Stomach smooth muscle (tissue), 2 donors: ENCODE results near the gene DKK3.

Experiments used
- H3K27ac ChIP-seq: one replicate; pipeline ENCODE4 v1.7.0; 2013; ENCODE audit warnings: mild to moderate bottlenecking, low read length, inconsistent platforms
- H3K27me3 ChIP-seq, 2 donors: one replicate each; pipeline ENCODE4 v1.7.0; 2013; ENCODE audit warnings: low read length in 2 of 2; ENCODE audit not compliant: insufficient read depth in 2 of 2, control insufficient read depth in 1 of 2
- H3K36me3 ChIP-seq, 2 donors: one replicate each; pipeline ENCODE4 v1.7.0; 2013; ENCODE audit warnings: low read length in 2 of 2; ENCODE audit not compliant: control insufficient read depth in 2 of 2, insufficient read depth in 2 of 2
- H3K4me1 ChIP-seq: one replicate; pipeline ENCODE4 v1.7.0; 2013; ENCODE audit warnings: low read length; ENCODE audit not compliant: control insufficient read depth, insufficient read depth
- H3K4me3 ChIP-seq, 2 donors: one replicate each; pipeline ENCODE4 v1.7.0; 2013; ENCODE audit warnings: low read length in 2 of 2
- H3K9ac ChIP-seq, 2 donors: one replicate each; pipeline ENCODE4 v1.7.0; 2013; ENCODE audit warnings: low read length in 2 of 2, mild to moderate bottlenecking in 1 of 2
- H3K9me3 ChIP-seq, 2 donors: one replicate each; pipeline ENCODE4 v1.7.0; 2013; ENCODE audit warnings: low read length in 2 of 2; ENCODE audit not compliant: control insufficient read depth in 2 of 2
- donor health status: healthy.
- donor health status: Pancreatic carcinoma.

DKK3 gene

GRCh38 chr11:12029119-12029518 is 20.7 kb upstream of the DKK3 start:
- no peak overlapping the region for H3K27ac ChIP-seq
- no peak overlapping the region for H3K4me3 ChIP-seq

GRCh38 chr11:12028303-12028702 is 19.9 kb upstream of the DKK3 start:
- Histone ChIP-seq H3K9ac (no peak overlapping the region), H3K27me3 (no peaks in the 10 kb centered on the region), H3K4me3 (no peak overlapping the region), H3K27ac (no peak overlapping the region), H3K9me3 (no peaks in the 10 kb centered on the region), H3K36me3 (no peaks in the 10 kb centered on the region), H3K4me1 (peaks cover 9% of the 10 kb centered on the region)

More at GRCh38 chr11:12029119-12029518, 20.7 kb upstream of the DKK3 start:
- no peak overlapping the region for H3K9ac ChIP-seq
- no peaks in the 10 kb centered on the region for H3K27me3 ChIP-seq
- H3K4me1 ChIP-seq = peaks cover 9% of the 10 kb centered on the region
- H3K36me3 ChIP-seq = no peaks in the 10 kb centered on the region
- no peaks in the 10 kb centered on the region for H3K9me3 ChIP-seq

- no peaks in the 10 kb centered on the region for H3K9me3 ChIP-seq
- no peak overlapping the region for H3K27ac ChIP-seq
- no peak overlapping the region for H3K4me3 ChIP-seq
- no peak overlapping the region for H3K9ac ChIP-seq
- no peaks in the 10 kb centered on the region for H3K36me3 ChIP-seq
- H3K4me1 ChIP-seq = peaks cover 1% of the 10 kb centered on the region
- no peaks in the 10 kb centered on the region for H3K27me3 ChIP-seq
These were observed 18.1 kb upstream of the DKK3 start for GRCh38 chr11:12026331-12027211.

DNA sequence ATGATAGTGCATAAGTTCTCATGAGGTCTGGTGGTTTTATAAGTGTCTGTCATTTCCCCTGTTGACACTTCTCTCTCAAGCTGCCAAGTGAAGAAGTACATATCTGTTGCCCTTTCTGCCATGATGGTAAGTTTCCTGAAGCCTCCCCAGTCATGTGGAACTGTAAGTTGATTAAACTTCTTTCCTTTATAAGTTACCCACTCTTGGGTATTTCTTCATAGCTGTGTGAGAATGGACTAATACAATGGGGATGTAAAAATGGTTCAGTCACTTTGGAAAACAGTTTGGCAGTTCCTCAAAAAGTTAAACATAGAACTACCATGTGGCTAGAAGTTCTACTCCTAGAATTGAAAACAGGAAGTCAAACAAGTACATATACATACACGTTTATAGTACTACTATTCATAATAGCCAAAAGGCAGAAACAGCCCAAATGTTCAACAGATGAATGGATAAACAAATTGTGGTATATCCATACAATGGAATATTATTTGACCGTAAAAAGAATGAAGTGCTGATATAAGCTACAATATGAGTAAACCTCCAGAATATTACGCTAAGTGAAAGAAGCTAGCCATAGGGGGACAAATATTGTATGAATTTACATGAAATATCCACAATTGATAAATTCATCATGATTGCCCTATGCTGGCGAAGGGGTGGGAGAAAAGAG is 16.0 kb upstream of the DKK3 start:
- Histone ChIP-seq H3K4me3 (no peak overlapping the region), H3K27ac (no peak overlapping the region), H3K4me1 (peaks cover 2% of the 10 kb centered on the region), H3K9ac (no peak overlapping the region), H3K27me3 (no peaks in the 10 kb centered on the region), H3K9me3 (no peaks in the 10 kb centered on the region), H3K36me3 (no peaks in the 10 kb centered on the region)

- Histone ChIP-seq H3K4me1 (peaks cover 7% of the 10 kb centered on the region), H3K9me3 (no peaks in the 10 kb centered on the region), H3K27me3 (no peaks in the 10 kb centered on the region), H3K27ac (no peak overlapping the region), H3K9ac (no peak overlapping the region), H3K36me3 (no peaks in the 10 kb centered on the region), H3K4me3 (no peak overlapping the region)
These were observed 14.6 kb upstream of the DKK3 start for GRCh38 chr11:12023015-12023414.

GRCh38 chr11:12020546-12020945 is 12.1 kb upstream of the DKK3 start:
- Histone ChIP-seq H3K4me1 (peaks cover 19% of the 10 kb centered on the region), H3K9ac (no peak overlapping the region), H3K27ac (no peak overlapping the region), H3K4me3 (no peak overlapping the region), H3K9me3 (no peaks in the 10 kb centered on the region), H3K36me3 (no peaks in the 10 kb centered on the region), H3K27me3 (no peaks in the 10 kb centered on the region)

DNA sequence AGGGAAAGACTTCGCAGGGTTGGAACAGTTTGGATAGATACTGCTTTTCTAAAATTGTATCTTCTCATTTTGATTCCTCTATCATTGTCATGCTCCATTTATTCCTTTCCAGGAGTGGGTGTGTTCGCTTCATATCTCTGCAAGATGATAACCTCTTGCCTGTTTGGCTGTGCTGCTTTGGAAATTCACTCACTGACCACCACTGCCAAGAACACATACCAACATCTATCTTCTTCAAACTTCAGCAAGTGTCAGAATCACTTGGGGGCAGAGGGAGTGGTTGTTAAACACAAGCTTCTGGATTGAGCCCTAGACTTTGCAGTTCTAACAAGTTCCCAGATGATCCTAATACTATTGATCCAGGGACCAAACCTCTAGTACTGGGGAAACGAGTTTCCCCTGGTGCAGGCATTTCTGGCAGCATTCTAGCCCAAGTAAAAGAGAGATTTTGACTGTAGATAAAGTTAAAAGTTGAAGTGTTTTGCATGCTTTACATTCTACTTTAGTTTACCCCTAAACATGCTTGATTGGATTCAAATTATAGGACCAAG is 11.5 kb upstream of the DKK3 start:
- H3K9me3 ChIP-seq = no peaks in the 10 kb centered on the region
- no peaks in the 10 kb centered on the region for H3K27me3 ChIP-seq
- no peak overlapping the region for H3K4me3 ChIP-seq
- H3K4me1 ChIP-seq = peaks cover 19% of the 10 kb centered on the region
- no peak overlapping the region for H3K27ac ChIP-seq
- no peaks in the 10 kb centered on the region for H3K36me3 ChIP-seq
- no peak overlapping the region for H3K9ac ChIP-seq

DNA sequence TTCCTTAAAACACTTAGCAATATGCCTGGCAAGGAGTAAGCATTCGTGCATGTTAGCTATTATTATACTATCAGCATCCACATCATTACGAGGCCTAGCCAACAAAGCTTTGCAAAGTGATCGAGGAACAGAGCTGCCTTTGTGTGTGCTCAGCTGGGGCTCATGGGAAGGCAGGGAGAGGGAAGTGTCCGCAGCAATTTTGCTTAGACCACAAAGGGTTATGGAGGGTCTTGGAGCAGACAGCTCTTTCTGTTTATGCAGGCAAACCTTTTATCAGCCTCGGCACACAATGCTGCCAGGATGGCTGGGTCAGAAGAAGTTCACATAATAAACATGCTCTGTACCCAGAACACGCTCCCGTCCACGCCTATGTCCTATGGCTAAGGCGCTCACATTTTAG is 10.9 kb upstream of the DKK3 start:
- Histone ChIP-seq H3K4me1 (peaks cover 19% of the 10 kb centered on the region), H3K27me3 (no peaks in the 10 kb centered on the region), H3K36me3 (no peaks in the 10 kb centered on the region), H3K27ac (peak overlapping the region; percentile 49), H3K9ac (no peak overlapping the region), H3K4me3 (peak overlapping the region in 1 of 2 donors; percentile 35), H3K9me3 (no peaks in the 10 kb centered on the region)

GRCh38 chr11:12017865-12018453 is 9.5 kb upstream of the DKK3 start:
- H3K27ac ChIP-seq = peak overlapping the region; percentile 55
- no peaks in the 10 kb centered on the region for H3K27me3 ChIP-seq

GRCh38 chr11:12017243-12017678 is 8.8 kb upstream of the DKK3 start:
- peak overlapping the region; percentile 55 for H3K27ac ChIP-seq
- H3K9me3 ChIP-seq = no peaks in the 10 kb centered on the region
- H3K9ac ChIP-seq = no peak overlapping the region
- H3K4me3 ChIP-seq = peak overlapping the region in 1 of 2 donors; percentile 35
- H3K27me3 ChIP-seq = no peaks in the 10 kb centered on the region
- H3K4me1 ChIP-seq = peaks cover 19% of the 10 kb centered on the region
- no peaks in the 10 kb centered on the region for H3K36me3 ChIP-seq

More at GRCh38 chr11:12017865-12018453, 9.5 kb upstream of the DKK3 start:
- Histone ChIP-seq H3K9ac (no peak overlapping the region), H3K9me3 (no peaks in the 10 kb centered on the region), H3K36me3 (no peaks in the 10 kb centered on the region), H3K4me1 (peaks cover 19% of the 10 kb centered on the region), H3K4me3 (no peak overlapping the region)
